Measurements from ENCODE around the gene KRTAP12-2.

DNA sequence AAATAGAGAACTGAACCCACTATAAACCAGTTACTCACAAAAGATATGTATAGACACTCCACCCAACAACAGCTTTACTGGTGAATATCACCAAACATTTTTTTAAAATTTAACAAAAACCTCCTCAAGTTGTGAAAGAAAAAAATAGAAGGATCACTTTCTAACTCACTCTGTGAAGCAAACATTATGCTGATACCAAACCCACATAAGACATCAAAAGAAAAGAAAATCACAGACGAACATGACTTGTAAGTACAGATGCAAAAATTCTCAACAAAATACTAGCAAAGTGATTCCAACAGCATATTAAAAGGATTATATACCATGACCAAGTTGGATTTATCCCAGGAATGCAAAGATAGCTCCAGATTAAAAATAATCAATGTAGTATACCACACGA is 25.0 kb upstream of the KRTAP12-2 start:
- TF ChIP-seq, protein P1, sequence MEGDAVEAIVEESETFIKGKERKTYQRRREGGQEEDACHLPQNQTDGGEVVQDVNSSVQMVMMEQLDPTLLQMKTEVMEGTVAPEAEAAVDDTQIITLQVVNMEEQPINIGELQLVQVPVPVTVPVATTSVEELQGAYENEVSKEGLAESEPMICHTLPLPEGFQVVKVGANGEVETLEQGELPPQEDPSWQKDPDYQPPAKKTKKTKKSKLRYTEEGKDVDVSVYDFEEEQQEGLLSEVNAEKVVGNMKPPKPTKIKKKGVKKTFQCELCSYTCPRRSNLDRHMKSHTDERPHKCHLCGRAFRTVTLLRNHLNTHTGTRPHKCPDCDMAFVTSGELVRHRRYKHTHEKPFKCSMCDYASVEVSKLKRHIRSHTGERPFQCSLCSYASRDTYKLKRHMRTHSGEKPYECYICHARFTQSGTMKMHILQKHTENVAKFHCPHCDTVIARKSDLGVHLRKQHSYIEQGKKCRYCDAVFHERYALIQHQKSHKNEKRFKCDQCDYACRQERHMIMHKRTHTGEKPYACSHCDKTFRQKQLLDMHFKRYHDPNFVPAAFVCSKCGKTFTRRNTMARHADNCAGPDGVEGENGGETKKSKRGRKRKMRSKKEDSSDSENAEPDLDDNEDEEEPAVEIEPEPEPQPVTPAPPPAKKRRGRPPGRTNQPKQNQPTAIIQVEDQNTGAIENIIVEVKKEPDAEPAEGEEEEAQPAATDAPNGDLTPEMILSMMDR (IDR thresholded peaks at IDR 0.05) = no peak
- TF ChIP-seq CBFB (CRISPR knock-in tag; IDR thresholded peaks at IDR 0.05; ENCODE audit: low read depth) (no peak), FOXK1 (CRISPR knock-in tag; IDR thresholded peaks at IDR 0.05) (no peak), ZSCAN18 (CRISPR knock-in tag; IDR thresholded peaks at IDR 0.05) (no peak), ZNF121 (CRISPR knock-in tag; IDR thresholded peaks at IDR 0.05) (no peak), TCF7 (CRISPR knock-in tag; IDR thresholded peaks at IDR 0.05; ENCODE audit: low read depth) (no peak), TEAD1 (CRISPR knock-in tag; IDR thresholded peaks at IDR 0.05) (no peak)
